NT2/D1 (cell line): ENCODE data around the gene PALM.

Experiments
- DNase-seq: peaks from one replicate; pipeline ENCODE4 v3.0.0-alpha.2; 2011; ENCODE audit warnings: low read depth, low spot score
- H3K27me3 ChIP-seq: 2 replicates; pipeline ENCODE4 v1.6.0; 2011; ENCODE audit warnings: mild to moderate bottlenecking; ENCODE audit not compliant: insufficient read length, insufficient read depth
- H3K36me3 ChIP-seq: 2 replicates; pipeline ENCODE4 v1.6.1; 2011; ENCODE audit warnings: mild to moderate bottlenecking, low read length, mixed read lengths; ENCODE audit not compliant: insufficient read depth, insufficient read length
- H3K4me1 ChIP-seq: 2 replicates; pipeline ENCODE4 v1.5.1; 2011; ENCODE audit not compliant: insufficient read depth, insufficient read length
- H3K4me3 ChIP-seq: 2 replicates; pipeline ENCODE4 v1.5.1; 2011; ENCODE audit warnings: low read depth; ENCODE audit not compliant: insufficient read length
- H3K9ac ChIP-seq: 2 replicates; pipeline ENCODE4 v1.6.0; 2011; ENCODE audit warnings: low read depth; ENCODE audit not compliant: insufficient read length
- H3K9me3 ChIP-seq: 2 replicates; pipeline ENCODE4 v1.5.1; 2011; ENCODE audit warnings: mild to moderate bottlenecking, low read length; ENCODE audit not compliant: insufficient read depth
- SUZ12 ChIP-seq: IDR thresholded peaks from 2 replicates; pipeline ENCODE4 v1.6.1; 2011; ENCODE audit not compliant: insufficient read length, insufficient read depth; ENCODE audit errors: extremely low read depth
- YY1 ChIP-seq: IDR thresholded peaks from 2 replicates; pipeline ENCODE4 v1.6.1; 2011; ENCODE audit not compliant: insufficient read length, insufficient read depth
- ZNF274 ChIP-seq: IDR thresholded peaks from 2 replicates; pipeline ENCODE4 v1.6.1; 2011; ENCODE audit warnings: mild to moderate bottlenecking, low read depth, low read length

The PALM gene

DNA sequence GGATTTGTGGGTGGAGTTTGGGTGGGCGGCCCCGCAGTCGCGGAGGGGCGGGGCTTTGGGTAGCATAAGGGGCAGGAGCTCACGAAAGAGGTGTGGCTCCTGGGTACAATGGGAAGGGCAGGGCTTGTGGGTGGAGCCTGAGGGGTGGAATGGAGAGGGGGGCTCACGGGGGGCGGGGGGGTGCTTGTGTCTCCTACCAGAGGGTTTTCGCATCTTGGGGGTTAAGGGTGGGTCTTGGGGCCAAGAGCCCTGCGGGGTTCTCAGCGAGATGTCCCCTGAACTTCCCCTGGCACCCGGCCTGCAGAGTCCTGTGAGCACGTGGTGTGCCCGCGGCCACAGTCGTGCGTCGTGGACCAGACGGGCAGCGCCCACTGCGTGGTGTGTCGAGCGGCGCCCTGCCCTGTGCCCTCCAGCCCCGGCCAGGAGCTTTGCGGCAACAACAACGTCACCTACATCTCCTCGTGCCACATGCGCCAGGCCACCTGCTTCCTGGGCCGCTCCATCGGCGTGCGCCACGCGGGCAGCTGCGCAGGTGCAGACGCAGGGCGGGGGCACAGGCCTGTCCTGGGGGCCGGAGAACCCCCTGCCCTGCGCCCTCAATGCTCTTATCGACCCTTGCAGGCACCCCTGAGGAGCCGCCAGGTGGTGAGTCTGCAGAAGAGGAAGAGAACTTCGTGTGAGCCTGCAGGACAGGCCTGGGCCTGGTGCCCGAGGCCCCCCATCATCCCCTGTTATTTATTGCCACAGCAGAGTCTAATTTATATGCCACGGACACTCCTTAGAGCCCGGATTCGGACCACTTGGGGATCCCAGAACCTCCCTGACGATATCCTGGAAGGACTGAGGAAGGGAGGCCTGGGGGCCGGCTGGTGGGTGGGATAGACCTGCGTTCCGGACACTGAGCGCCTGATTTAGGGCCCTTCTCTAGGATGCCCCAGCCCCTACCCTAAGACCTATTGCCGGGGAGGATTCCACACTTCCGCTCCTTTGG, 27.4 kb upstream of the PALM start:
- peak; percentile 88 for DNase-seq
- H3K9me3 ChIP-seq, result no peaks in the 10 kb centered on the region
- peaks cover 27% of the 10 kb centered on the region for H3K36me3 ChIP-seq
- TF ChIP-seq YY1, result no peak
- TF ChIP-seq SUZ12, result no peak
- TF ChIP-seq ZNF274, result no peak
- H3K4me1 ChIP-seq, result peaks cover 23% of the 10 kb centered on the region
- peaks cover 5% of the 10 kb centered on the region for H3K27me3 ChIP-seq
- no peak overlapping the region for H3K4me3 ChIP-seq
- H3K9ac ChIP-seq, result peak overlapping the region; percentile 27

DNA sequence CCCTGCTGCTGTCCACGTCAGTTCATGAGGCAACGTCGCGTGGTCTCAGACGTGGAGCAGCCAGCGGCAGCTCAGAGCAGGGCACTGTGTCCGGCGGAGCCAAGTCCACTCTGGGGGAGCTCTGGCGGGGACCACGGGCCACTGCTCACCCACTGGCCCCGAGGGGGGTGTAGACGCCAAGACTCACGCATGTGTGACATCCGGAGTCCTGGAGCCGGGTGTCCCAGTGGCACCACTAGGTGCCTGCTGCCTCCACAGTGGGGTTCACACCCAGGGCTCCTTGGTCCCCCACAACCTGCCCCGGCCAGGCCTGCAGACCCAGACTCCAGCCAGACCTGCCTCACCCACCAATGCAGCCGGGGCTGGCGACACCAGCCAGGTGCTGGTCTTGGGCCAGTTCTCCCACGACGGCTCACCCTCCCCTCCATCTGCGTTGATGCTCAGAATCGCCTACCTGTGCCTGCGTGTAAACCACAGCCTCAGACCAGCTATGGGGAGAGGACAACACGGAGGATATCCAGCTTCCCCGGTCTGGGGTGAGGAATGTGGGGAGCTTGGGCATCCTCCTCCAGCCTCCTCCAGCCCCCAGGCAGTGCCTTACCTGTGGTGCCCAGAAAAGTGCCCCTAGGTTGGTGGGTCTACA, 25.9 kb upstream of the PALM start:
- no peak for DNase-seq
- no peaks in the 10 kb centered on the region for H3K9me3 ChIP-seq
- H3K4me3 ChIP-seq, result no peak overlapping the region
- H3K36me3 ChIP-seq, result peaks cover 27% of the 10 kb centered on the region
- no peaks in the 10 kb centered on the region for H3K27me3 ChIP-seq
- H3K4me1 ChIP-seq, result peaks cover 16% of the 10 kb centered on the region
- TF ChIP-seq ZNF274 (no peak), SUZ12 (no peak), YY1 (no peak)
- H3K9ac ChIP-seq, result peak overlapping the region; percentile 10

DNA sequence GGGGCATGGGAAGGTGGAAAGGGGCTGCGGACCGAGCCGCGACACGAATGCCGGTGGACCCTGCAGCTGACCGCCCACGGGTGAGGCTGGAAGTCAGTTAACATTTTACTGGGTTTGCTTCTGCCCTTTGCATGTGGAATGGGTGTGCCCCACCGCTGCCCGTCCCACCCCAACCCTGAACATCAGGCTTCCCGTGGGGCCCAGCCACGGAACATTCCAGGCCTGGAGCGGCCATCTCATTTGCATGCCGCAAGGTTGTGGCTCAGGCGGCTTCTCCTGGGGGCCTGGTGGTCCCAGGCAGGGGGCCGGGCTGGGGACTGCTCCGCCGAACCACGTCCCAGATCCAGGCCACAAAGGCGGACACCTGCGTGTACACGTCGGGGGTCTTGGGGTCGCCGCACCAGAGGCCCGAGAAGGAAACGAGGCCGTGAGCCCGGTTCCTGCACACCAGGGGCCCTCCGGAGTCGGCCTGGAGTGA, 23.2 kb upstream of the PALM start:
- TF ChIP-seq YY1 (no peak), SUZ12 (no peak), ZNF274 (no peak)
- DNase-seq, result no peak
- H3K27me3 ChIP-seq, result no peaks in the 10 kb centered on the region

DNA sequence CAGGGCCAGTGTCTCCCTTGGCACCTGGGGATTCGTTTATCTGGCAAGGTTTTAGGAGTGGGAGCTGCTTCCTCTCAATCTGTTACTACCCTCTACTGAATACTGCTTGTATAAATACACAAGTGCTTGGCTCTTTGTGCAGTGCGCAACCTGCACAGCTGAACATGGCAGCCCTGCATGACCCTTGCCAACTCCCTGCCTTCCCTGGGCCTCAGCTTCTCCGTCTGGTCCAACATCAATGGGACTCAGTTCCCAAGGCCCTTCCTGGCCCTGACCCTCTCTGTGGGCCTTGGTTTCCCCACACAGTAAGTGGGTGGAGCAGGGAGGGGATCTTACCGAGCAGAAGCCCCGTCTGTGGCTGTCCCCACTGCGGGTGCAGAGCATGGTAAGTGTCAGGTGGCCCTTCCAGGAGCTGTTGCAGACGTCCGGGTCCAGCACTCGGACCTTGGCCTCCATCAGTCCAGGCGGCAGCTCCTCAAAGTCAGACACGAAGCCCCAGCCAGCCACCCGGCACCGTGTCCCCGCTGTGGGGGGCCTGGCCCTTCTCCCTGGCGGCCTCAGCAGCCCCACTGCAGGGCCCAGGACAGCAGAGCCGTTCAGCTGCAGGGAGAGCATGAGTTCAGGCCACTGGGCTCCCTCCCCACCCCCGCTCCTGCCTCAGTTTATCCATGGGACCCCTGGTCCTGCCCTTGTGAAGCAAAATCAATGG, 22.0 kb upstream of the PALM start:
- DNase-seq, result no peak
- Histone ChIP-seq H3K4me3 (no peak overlapping the region), H3K4me1 (peaks cover 15% of the 10 kb centered on the region), H3K27me3 (no peaks in the 10 kb centered on the region), H3K9ac (peak overlapping the region; percentile 18), H3K36me3 (peaks cover 14% of the 10 kb centered on the region), H3K9me3 (no peaks in the 10 kb centered on the region)
- TF ChIP-seq YY1 (no peak), SUZ12 (no peak), ZNF274 (no peak)

More for the DNA sequence above, 23.2 kb upstream of the PALM start:
- peaks cover 20% of the 10 kb centered on the region for H3K36me3 ChIP-seq
- H3K9ac ChIP-seq, result no peak overlapping the region
- H3K4me3 ChIP-seq, result no peak overlapping the region
- peaks cover 12% of the 10 kb centered on the region for H3K4me1 ChIP-seq
- no peaks in the 10 kb centered on the region for H3K9me3 ChIP-seq

DNA sequence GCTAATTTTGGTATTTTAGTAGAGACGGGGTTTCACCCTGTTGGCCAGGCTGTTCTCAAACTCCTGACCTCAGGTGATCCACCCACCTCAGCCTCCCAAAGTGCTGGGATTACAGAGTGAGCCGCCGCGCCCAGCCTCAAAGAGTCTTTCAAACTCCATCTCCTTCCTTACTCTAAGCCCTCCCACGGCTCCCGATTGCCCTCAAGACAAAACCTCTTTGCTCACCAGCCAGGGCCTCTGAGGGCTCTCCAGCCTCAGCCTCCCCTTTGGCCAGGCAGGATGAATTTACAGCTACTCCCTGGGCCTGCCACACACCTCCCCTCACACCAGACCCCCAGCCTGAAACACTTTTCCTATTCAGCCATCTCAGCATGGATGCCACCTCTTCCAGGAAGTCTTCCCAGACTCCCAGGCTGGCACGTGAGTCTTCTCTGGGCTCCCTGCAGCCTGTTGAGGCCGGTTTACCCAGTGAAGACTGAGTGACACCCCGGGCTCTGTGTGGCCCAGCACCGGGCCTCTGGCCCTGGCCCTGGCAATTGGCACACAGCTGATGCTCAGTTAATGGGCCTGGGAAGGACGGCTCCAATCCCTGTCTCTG, 21.1 kb upstream of the PALM start:
- Histone ChIP-seq H3K27me3 (no peaks in the 10 kb centered on the region), H3K9me3 (no peaks in the 10 kb centered on the region), H3K9ac (no peak overlapping the region), H3K4me3 (no peak overlapping the region), H3K4me1 (peaks cover 15% of the 10 kb centered on the region), H3K36me3 (peaks cover 5% of the 10 kb centered on the region)
- DNase-seq, result no peak
- TF ChIP-seq YY1 (no peak), ZNF274 (no peak), SUZ12 (no peak)

DNA sequence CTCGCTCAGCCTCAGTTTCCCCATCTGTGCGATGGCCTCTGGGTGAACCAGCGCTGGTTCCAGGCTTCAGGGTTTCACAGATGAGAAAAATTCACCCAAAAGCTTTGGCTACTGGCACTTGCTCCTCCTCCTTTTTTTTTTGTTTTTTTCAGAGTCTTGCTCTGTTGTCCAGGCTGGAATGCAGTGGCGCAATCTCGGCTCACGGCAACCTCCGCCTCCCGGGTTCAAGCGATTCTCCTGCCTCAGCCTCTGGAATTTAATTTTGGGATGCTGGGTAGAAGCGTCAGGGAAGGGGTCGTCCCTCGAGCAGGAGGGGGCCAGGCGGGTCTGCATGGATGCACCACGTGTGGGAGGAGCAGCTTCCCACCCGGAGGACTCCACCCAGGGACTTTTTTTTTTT, 20.5 kb upstream of the PALM start:
- H3K36me3 ChIP-seq, result no peaks in the 10 kb centered on the region
- TF ChIP-seq YY1 (no peak), ZNF274 (no peak), SUZ12 (no peak)
- H3K4me3 ChIP-seq, result no peak overlapping the region
- peaks cover 15% of the 10 kb centered on the region for H3K4me1 ChIP-seq
- H3K27me3 ChIP-seq, result no peaks in the 10 kb centered on the region
- H3K9me3 ChIP-seq, result no peaks in the 10 kb centered on the region
- no peak overlapping the region for H3K9ac ChIP-seq
- DNase-seq, result no peak
